ENCODE results near the gene ABCA10. TPM values are rescaled to one million over a fixed set of nuclear protein-coding genes. Genes with fewer than 3 reads are reported as not detected.
"Not testable (repeated sequence)": the region's sequence is repeated elsewhere in the genome, so short reads cannot be mapped to it uniquely, and the experiment has no call there.

ABCA10 gene
- total RNA-seq, 1 donor from 2014 or later: 0.79 TPM

DNA sequence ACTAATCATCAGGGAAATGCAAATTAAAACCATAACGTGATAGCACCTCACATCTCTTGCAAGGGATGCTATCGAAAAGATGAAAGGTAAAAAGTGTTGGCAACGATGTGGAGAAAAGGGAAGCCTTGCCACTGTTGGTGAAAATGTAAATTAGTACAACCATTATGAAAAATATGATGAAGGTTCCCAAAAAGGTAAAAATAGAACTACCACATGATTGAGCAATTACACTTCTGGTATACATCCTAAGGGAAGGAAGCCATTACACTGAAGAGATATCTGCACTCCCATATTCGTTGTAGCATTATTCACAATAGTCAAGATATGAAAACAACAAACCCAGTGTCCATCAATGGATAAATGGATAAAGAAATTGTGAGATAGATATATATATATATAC is 21.5 kb downstream of the ABCA10 start:
- no peaks in the 10 kb centered on the region for H3K36me3 ChIP-seq (ENCODE audit: control insufficient read depth, insufficient read depth, low read length)
- H3K27me3 ChIP-seq (ENCODE audit: control insufficient read depth, insufficient read depth, low read length): no peaks in the 10 kb centered on the region
- DNase-seq (ENCODE audit: low read depth): no peak
- no peak for TF ChIP-seq CTCF (IDR thresholded peaks at IDR 0.05; ENCODE audit: insufficient read depth, low read length, severe bottlenecking)
- no peak for FAIRE-seq
- no peak overlapping the region for H3K4me3 ChIP-seq (ENCODE audit: low read depth, low read length)

- no peak overlapping the region for H3K4me3 ChIP-seq (ENCODE audit: low read depth, low read length)
- no peak for TF ChIP-seq CTCF (IDR thresholded peaks at IDR 0.05; ENCODE audit: insufficient read depth, low read length, severe bottlenecking)
- DNase-seq (ENCODE audit: low read depth) (no peak), FAIRE-seq (no peak)
- no peaks in the 10 kb centered on the region for H3K36me3 ChIP-seq (ENCODE audit: control insufficient read depth, insufficient read depth, low read length)
- H3K27me3 ChIP-seq (ENCODE audit: control insufficient read depth, insufficient read depth, low read length): no peaks in the 10 kb centered on the region
These were observed 30.4 kb downstream of the ABCA10 start for GRCh38 chr17:69198238-69198637.

DNA sequence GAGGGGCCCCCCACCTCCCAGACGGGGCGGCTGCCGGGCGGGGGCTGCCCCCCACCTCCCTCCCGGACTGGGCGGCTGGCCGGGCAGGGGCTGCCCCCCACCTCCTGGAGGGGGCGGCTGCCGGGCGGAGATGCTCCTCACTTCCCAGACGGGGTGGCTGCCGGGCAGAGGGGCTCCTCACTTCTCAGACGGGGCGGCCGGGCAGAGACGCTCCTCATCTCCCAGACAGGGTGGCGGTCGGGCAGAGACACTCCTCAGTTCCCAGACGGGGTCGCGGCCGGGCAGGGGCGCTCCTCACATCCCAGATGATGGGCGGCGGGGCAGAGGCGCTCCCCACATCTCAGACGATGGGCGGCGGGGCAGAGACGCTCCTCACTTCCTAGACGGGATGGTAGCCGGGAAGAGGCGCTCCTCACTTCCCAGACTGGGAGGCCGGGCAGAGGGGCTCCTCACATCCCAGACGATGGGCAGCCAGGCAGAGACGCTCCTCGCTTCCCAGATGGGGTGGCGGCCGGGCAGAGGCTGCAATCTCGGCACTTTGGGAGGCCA is 32.4 kb downstream of the ABCA10 start:
- DNase-seq (ENCODE audit: low read depth); FAIRE-seq: not testable (repeated sequence)

DNA sequence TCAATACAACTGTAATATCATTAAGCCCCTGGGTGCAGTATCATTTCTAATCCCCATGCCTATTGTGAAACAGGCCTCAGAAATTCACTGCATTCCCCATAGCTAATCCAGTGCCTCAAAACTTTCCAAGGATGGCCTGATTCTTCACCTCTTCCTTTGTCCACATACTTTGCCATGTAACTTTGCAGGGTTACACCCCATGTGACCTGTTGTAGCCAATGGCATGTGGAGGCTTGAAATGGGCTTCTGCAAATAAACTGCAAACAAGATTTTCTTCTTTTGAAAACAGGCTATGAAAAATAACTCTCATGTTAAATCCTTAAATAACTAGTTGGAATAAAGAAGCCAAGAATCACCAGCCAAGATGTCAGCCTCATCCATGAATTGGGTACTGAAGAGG is 35.9 kb downstream of the ABCA10 start:
- FAIRE-seq: no peak
- Histone ChIP-seq H3K4me3 (ENCODE audit: low read depth, low read length) (no peak overlapping the region), H3K36me3 (ENCODE audit: control insufficient read depth, insufficient read depth, low read length) (peaks cover 1% of the 10 kb centered on the region), H3K27me3 (ENCODE audit: control insufficient read depth, insufficient read depth, low read length) (no peaks in the 10 kb centered on the region)
- no peak for TF ChIP-seq CTCF (IDR thresholded peaks at IDR 0.05; ENCODE audit: insufficient read depth, low read length, severe bottlenecking)
- no peak for DNase-seq (ENCODE audit: low read depth)

More for the DNA sequence above, 32.4 kb downstream of the ABCA10 start:
- not testable (repeated sequence) for H3K27me3 ChIP-seq (ENCODE audit: control insufficient read depth, insufficient read depth, low read length); H3K4me3 ChIP-seq (ENCODE audit: low read depth, low read length); H3K36me3 ChIP-seq (ENCODE audit: control insufficient read depth, insufficient read depth, low read length)

GRCh38 chr17:69188796-69189195 is 39.8 kb downstream of the ABCA10 start:
- DNase-seq (ENCODE audit: low read depth): no peak
- Histone ChIP-seq H3K36me3 (ENCODE audit: control insufficient read depth, insufficient read depth, low read length) (peaks cover 1% of the 10 kb centered on the region), H3K4me3 (ENCODE audit: low read depth, low read length) (no peak overlapping the region), H3K27me3 (ENCODE audit: control insufficient read depth, insufficient read depth, low read length) (no peaks in the 10 kb centered on the region)
- FAIRE-seq: no peak
- no peak for TF ChIP-seq CTCF (IDR thresholded peaks at IDR 0.05; ENCODE audit: insufficient read depth, low read length, severe bottlenecking)

- no peak for FAIRE-seq
- no peak overlapping the region for H3K4me3 ChIP-seq (ENCODE audit: low read depth, low read length)
These were observed 40.6 kb downstream of the ABCA10 start for GRCh38 chr17:69188064-69188463.

More at GRCh38 chr17:69188064-69188463, 40.6 kb downstream of the ABCA10 start:
- DNase-seq (ENCODE audit: low read depth): no peak
- Histone ChIP-seq H3K36me3 (ENCODE audit: control insufficient read depth, insufficient read depth, low read length) (peaks cover 1% of the 10 kb centered on the region), H3K27me3 (ENCODE audit: control insufficient read depth, insufficient read depth, low read length) (no peaks in the 10 kb centered on the region)
- TF ChIP-seq CTCF (IDR thresholded peaks at IDR 0.05; ENCODE audit: insufficient read depth, low read length, severe bottlenecking): no peak

Data from bronchial epithelial cell (primary cell).